ENCODE data around the gene CCDC127.

CCDC127 gene

GRCh38 chr5:189486-189885, 28.5 kb downstream of the CCDC127 start:
- no peak for DNase-seq

GRCh38 chr5:188488-189481, 29.2 kb downstream of the CCDC127 start:
- DNase-seq, result peak; percentile 79 to 86

- DNase-seq, result no peak
Observed at GRCh38 chr5:187617-188451, 30.1 kb downstream of the CCDC127 start.

- no peak for DNase-seq
Observed at GRCh38 chr5:187042-187431, 30.9 kb downstream of the CCDC127 start.

GRCh38 chr5:186091-187041, 31.6 kb downstream of the CCDC127 start:
- no peak for DNase-seq

GRCh38 chr5:185095-186070, 32.6 kb downstream of the CCDC127 start:
- DNase-seq, result no peak

GRCh38 chr5:184471-184870, 33.5 kb downstream of the CCDC127 start:
- DNase-seq, result no peak

GRCh38 chr5:182126-182525, 35.8 kb downstream of the CCDC127 start:
- no peak for DNase-seq

GRCh38 chr5:181566-181965, 36.4 kb downstream of the CCDC127 start:
- no peak for DNase-seq

- no peak for DNase-seq
Observed at GRCh38 chr5:181160-181559, 36.8 kb downstream of the CCDC127 start.

- DNase-seq, result no peak
Observed at GRCh38 chr5:180286-180918, 37.6 kb downstream of the CCDC127 start.

- no peak for DNase-seq
Observed at GRCh38 chr5:179401-179800, 38.6 kb downstream of the CCDC127 start.

GRCh38 chr5:178110-178509, 39.8 kb downstream of the CCDC127 start:
- DNase-seq, result no peak

GRCh38 chr5:176296-176823, 41.6 kb downstream of the CCDC127 start:
- no peak for DNase-seq

GRCh38 chr5:174876-175465, 43.0 kb downstream of the CCDC127 start:
- no peak for DNase-seq

GRCh38 chr5:174291-174600, 43.7 kb downstream of the CCDC127 start:
- DNase-seq, result no peak

GRCh38 chr5:173392-174290, 44.3 kb downstream of the CCDC127 start:
- DNase-seq, result no peak

- DNase-seq, result no peak
Observed at GRCh38 chr5:172841-173251, 45.1 kb downstream of the CCDC127 start.

- DNase-seq, result no peak
Observed at GRCh38 chr5:172421-172820, 45.5 kb downstream of the CCDC127 start.
